Measurements from ENCODE around the gene MROH7.

Gene MROH7

GRCh38 chr1:54640863-54641836 lies at the start of gene MROH7:
Gene MROH7 (plus strand): TSS chr1:54641786. CDS start chr1:54652927, 11,141 bp downstream.
- DNase-seq (ENCODE audit: low read depth) = no peak

- DNase-seq (ENCODE audit: low read depth) = no peak
Observed at GRCh38 chr1:54593571-54594160, 47.9 kb upstream of the MROH7 start.

- DNase-seq (ENCODE audit: low read depth) = no peak
Observed at GRCh38 chr1:54594463-54594862, 47.1 kb upstream of the MROH7 start.

- no peak for DNase-seq (ENCODE audit: low read depth)
Observed at GRCh38 chr1:54595956-54596498, 45.6 kb upstream of the MROH7 start.

GRCh38 chr1:54596756-54597155 lies 44.8 kb upstream of the MROH7 start:
- DNase-seq (ENCODE audit: low read depth) = no peak

- no peak for DNase-seq (ENCODE audit: low read depth)
Observed at GRCh38 chr1:54597455-54598030, 44.0 kb upstream of the MROH7 start.

GRCh38 chr1:54599211-54599823 lies 42.3 kb upstream of the MROH7 start:
- no peak for DNase-seq (ENCODE audit: low read depth)

- DNase-seq (ENCODE audit: low read depth) = no peak
Observed at GRCh38 chr1:54600947-54601721, 40.5 kb upstream of the MROH7 start.

GRCh38 chr1:54601730-54602129 lies 39.9 kb upstream of the MROH7 start:
- no peak for DNase-seq (ENCODE audit: low read depth)

- no peak for DNase-seq (ENCODE audit: low read depth)
Observed at GRCh38 chr1:54602554-54602953, 39.0 kb upstream of the MROH7 start.

GRCh38 chr1:54603241-54603640 lies 38.3 kb upstream of the MROH7 start:
- DNase-seq (ENCODE audit: low read depth) = no peak

- DNase-seq (ENCODE audit: low read depth) = no peak
Observed at GRCh38 chr1:54604051-54604450, 37.5 kb upstream of the MROH7 start.

GRCh38 chr1:54604572-54605370 lies 36.8 kb upstream of the MROH7 start:
- peak; percentile 24 for DNase-seq (ENCODE audit: low read depth)

- no peak for DNase-seq (ENCODE audit: low read depth)
Observed at GRCh38 chr1:54606096-54606989, 35.2 kb upstream of the MROH7 start.

- DNase-seq (ENCODE audit: low read depth) = no peak
Observed at GRCh38 chr1:54606990-54607325, 34.6 kb upstream of the MROH7 start.

GRCh38 chr1:54607821-54608565 lies 33.6 kb upstream of the MROH7 start:
- no peak for DNase-seq (ENCODE audit: low read depth)

- DNase-seq (ENCODE audit: low read depth) = no peak
Observed at GRCh38 chr1:54608566-54609230, 32.9 kb upstream of the MROH7 start.

GRCh38 chr1:54609301-54609921 lies 32.2 kb upstream of the MROH7 start:
- no peak for DNase-seq (ENCODE audit: low read depth)
